HEK293 (cell line): ENCODE data around the gene SUPT4H1.

Experiments
- CTCF ChIA-PET: fragments of 350-600 bp; formaldehyde crosslinking; extraction: SDS; loops from one replicate; lab custom pipeline; 2021; ENCODE audit warnings: antibody characterized with exemption; lab: Yijun Ruan, JAX
- POLR2A ChIA-PET: fragments of 300-600 bp; formaldehyde crosslinking; extraction: SDS; loops from one replicate; lab custom pipeline; 2020; ENCODE audit warnings: antibody characterized with exemption, inconsistent platforms; lab: Yijun Ruan, JAX
- H3K27ac ChIP-seq: fragments of 200-500 bp; sonication (Bioruptor generic); 2 replicates; pipeline ENCODE4 v1.5.1; 2014; ENCODE audit warnings: low read depth, low read length, control low read depth, inconsistent platforms; ENCODE audit errors: extremely low read depth
- H3K36me3 ChIP-seq, 2 experiments: fragments of 200-500 bp in 1 of 2; sonication (Bioruptor generic) in 1 of 2; 1 replicate in 1 of 2; 2 replicates in 1 of 2; pipeline ENCODE4 v1.5.1; 2014 to 2017; ENCODE audit warnings: inconsistent platforms in 2 of 2, low read length in 2 of 2; ENCODE audit not compliant: control insufficient read depth in 2 of 2, insufficient read depth in 1 of 2
- H3K4me1 ChIP-seq: fragments of 200-500 bp; sonication (Bioruptor generic); 2 replicates; pipeline ENCODE4 v1.5.1; 2014; ENCODE audit warnings: mild to moderate bottlenecking, low read length, inconsistent platforms; ENCODE audit not compliant: control insufficient read depth, insufficient read depth
- H3K4me3 ChIP-seq: 2 replicates; pipeline ENCODE4 v1.5.1; 2011; ENCODE audit warnings: low read depth, mild to moderate bottlenecking, control low read depth, low read length, moderate library complexity
- H3K9me3 ChIP-seq: fragments of 200-500 bp; sonication (Bioruptor generic); 2 replicates; pipeline ENCODE4 v1.5.1; 2014; ENCODE audit warnings: low read depth, low read length, inconsistent platforms; ENCODE audit not compliant: control insufficient read depth, insufficient read depth
- EGR2 ChIP-seq: fragments of 450-650 bp; formaldehyde crosslinking; IDR thresholded peaks from 2 replicates; pipeline ENCODE4 v1.5.1; 2016; ENCODE audit warnings: low read depth, missing biosample characterization, missing genetic modification characterization
- GLIS2 ChIP-seq: fragments of 450-650 bp; formaldehyde crosslinking; IDR thresholded peaks from 2 replicates; pipeline ENCODE4 v1.5.1; 2016; ENCODE audit warnings: missing biosample characterization, missing genetic modification characterization
- HOXC10 ChIP-seq: sonication (generic); formaldehyde crosslinking; IDR thresholded peaks from 2 replicates; pipeline ENCODE4 v1.8.1; 2023; ENCODE audit warnings: mild to moderate bottlenecking, missing genetic modification reagents
- ZBTB17 ChIP-seq: fragments of 450-650 bp; formaldehyde crosslinking; IDR thresholded peaks from 2 replicates; pipeline ENCODE4 v1.5.1; 2016; ENCODE audit warnings: missing biosample characterization, missing genetic modification characterization
- ZBTB20 ChIP-seq: fragments of 450-650 bp; formaldehyde crosslinking; IDR thresholded peaks from 2 replicates; pipeline ENCODE4 v1.5.1; 2016; ENCODE audit warnings: missing biosample characterization, missing genetic modification characterization
- ZBTB8A ChIP-seq: fragments of 450-650 bp; formaldehyde crosslinking; IDR thresholded peaks from 2 replicates; pipeline ENCODE4 v1.5.1; 2016; ENCODE audit warnings: missing biosample characterization, missing genetic modification characterization
- ZFHX2 ChIP-seq: fragments of 450-650 bp; formaldehyde crosslinking; conservative IDR thresholded peaks from 2 replicates; pipeline ENCODE4 v1.5.1; 2016; ENCODE audit warnings: missing biosample characterization, missing genetic modification characterization
- ZNF155 ChIP-seq: fragments of 450-650 bp; formaldehyde crosslinking; IDR thresholded peaks from 2 replicates; pipeline ENCODE4 v1.5.1; 2016; ENCODE audit warnings: missing biosample characterization, missing genetic modification characterization
- ZNF2 ChIP-seq: fragments of 450-650 bp; formaldehyde crosslinking; IDR thresholded peaks from 2 replicates; pipeline ENCODE4 v1.5.1; 2016; ENCODE audit warnings: missing biosample characterization, missing genetic modification characterization
- ZNF221 ChIP-seq: fragments of 450-650 bp; formaldehyde crosslinking; IDR thresholded peaks from 2 replicates; pipeline ENCODE4 v1.5.1; 2017; ENCODE audit warnings: missing biosample characterization, missing genetic modification characterization, borderline replicate concordance
- ZNF335 ChIP-seq: fragments of 450-650 bp; formaldehyde crosslinking; conservative IDR thresholded peaks from 2 replicates; pipeline ENCODE4 v1.5.1; 2016; ENCODE audit warnings: missing biosample characterization, missing genetic modification characterization
- ZNF350 ChIP-seq: fragments of 450-650 bp; formaldehyde crosslinking; IDR thresholded peaks from 2 replicates; pipeline ENCODE4 v1.5.0; 2017; ENCODE audit warnings: missing biosample characterization, mild to moderate bottlenecking, missing genetic modification characterization
- ZNF404 ChIP-seq: fragments of 450-650 bp; formaldehyde crosslinking; IDR thresholded peaks from 2 replicates; pipeline ENCODE4 v1.5.1; 2017; ENCODE audit warnings: missing biosample characterization, missing genetic modification characterization
- ZSCAN30 ChIP-seq: fragments of 450-650 bp; IDR thresholded peaks from 2 replicates; pipeline ENCODE4 v1.5.1; 2018; ENCODE audit warnings: missing biosample characterization, mild to moderate bottlenecking, missing genetic modification characterization, moderate library complexity
- TF ChIP-seq, protein P1 (sequence below): sonication (generic); formaldehyde crosslinking; IDR thresholded peaks from 2 replicates; pipeline ENCODE4 v1.8.1; 2022; ENCODE audit warnings: mild to moderate bottlenecking, moderate library complexity, missing genetic modification reagents
- TF ChIP-seq, protein P2 (sequence below): fragments of 450-650 bp; formaldehyde crosslinking; IDR thresholded peaks from 2 replicates; pipeline ENCODE4 v1.5.1; 2017; ENCODE audit warnings: missing biosample characterization, missing genetic modification characterization
- TF ChIP-seq, protein P3 (sequence below): fragments of 450-650 bp; formaldehyde crosslinking; IDR thresholded peaks from 2 replicates; pipeline ENCODE4 v1.5.1; 2016; ENCODE audit warnings: missing biosample characterization, missing genetic modification characterization
- TF ChIP-seq, protein P4 (sequence below): fragments of 450-650 bp; formaldehyde crosslinking; IDR thresholded peaks from 2 replicates; pipeline ENCODE4 v1.5.1; 2016; ENCODE audit warnings: missing biosample characterization, missing genetic modification characterization
- TF ChIP-seq, protein P5 (sequence below): fragments of 450-650 bp; formaldehyde crosslinking; IDR thresholded peaks from 2 replicates; pipeline ENCODE4 v1.5.1; 2016; ENCODE audit warnings: missing biosample characterization, missing genetic modification characterization

The SUPT4H1 gene

DNA sequence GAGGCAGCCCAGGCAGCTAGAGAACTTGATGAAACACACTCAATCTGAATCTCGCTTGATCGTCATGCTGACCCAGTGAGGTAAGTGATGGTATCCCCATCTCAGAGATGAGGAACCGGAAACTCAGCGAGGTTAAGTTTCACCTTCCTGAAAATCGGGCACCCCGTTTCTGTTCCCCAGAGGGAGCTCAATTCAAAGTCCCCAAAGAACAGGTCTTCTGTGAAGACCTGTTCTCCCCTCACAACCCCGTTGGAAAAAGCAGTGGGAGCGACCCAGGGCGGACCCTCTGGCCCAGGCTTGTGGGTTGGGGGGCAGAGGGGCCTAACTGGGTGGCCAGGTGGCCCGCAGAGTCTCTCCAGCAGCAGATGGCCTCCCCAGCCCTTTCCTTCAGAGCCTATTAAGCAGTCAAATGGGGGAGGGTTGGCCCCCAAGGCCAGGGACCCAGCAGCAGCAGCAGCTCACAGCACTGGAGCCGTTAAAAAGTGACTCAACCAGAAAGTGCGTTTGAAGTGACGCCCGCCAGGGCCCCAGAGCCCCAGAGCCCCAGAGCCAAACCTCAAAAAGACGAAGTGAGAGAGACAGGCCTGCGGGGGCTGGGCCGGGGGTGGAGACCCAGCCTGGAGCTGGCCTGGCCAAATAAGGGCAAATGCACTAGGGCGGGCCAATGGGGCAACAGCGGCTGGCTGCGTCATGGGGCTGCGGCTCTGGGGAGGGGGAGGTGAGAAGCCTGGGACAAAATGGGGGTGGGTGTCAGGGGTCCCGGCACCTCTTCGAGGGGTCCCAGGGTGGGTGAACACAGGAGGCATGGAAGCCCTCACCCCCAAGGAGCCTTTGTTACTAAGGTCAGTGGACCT, 14.2 kb downstream of the SUPT4H1 start:
- TF ChIP-seq ZNF221 (no peak), HOXC10 (CRISPR knock-in tag) (no peak), ZNF335 (tag by site-specific recombination) (no peak), EGR2 (tag by site-specific recombination) (0 out of 2 replicates have a peak, but pooled peaks have one; percentile 15), ZNF350 (tag by site-specific recombination) (no peak), ZBTB8A (tag by site-specific recombination) (peak; percentile 60; the same call in 1 of the 2 replicates), ZBTB20 (peak; percentile 55; the same call in 1 of the 2 replicates), ZFHX2 (peak; percentile 70), ZBTB17 (tag by site-specific recombination) (0 out of 2 replicates have a peak, but pooled peaks have one; percentile 6), ZNF404 (tag by site-specific recombination) (no peak), ZNF155 (tag by site-specific recombination) (no peak), GLIS2 (tag by site-specific recombination) (0 out of 2 replicates have a peak, but pooled peaks have one; percentile 26), ZNF2 (tag by site-specific recombination) (no peak), ZSCAN30 (tag by site-specific recombination) (no peak)
- TF ChIP-seq, protein P1, sequence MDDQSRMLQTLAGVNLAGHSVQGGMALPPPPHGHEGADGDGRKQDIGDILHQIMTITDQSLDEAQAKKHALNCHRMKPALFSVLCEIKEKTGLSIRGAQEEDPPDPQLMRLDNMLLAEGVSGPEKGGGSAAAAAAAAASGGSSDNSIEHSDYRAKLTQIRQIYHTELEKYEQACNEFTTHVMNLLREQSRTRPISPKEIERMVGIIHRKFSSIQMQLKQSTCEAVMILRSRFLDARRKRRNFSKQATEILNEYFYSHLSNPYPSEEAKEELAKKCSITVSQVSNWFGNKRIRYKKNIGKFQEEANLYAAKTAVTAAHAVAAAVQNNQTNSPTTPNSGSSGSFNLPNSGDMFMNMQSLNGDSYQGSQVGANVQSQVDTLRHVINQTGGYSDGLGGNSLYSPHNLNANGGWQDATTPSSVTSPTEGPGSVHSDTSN (CRISPR knock-in tag): no peak
- TF ChIP-seq, protein P2, sequence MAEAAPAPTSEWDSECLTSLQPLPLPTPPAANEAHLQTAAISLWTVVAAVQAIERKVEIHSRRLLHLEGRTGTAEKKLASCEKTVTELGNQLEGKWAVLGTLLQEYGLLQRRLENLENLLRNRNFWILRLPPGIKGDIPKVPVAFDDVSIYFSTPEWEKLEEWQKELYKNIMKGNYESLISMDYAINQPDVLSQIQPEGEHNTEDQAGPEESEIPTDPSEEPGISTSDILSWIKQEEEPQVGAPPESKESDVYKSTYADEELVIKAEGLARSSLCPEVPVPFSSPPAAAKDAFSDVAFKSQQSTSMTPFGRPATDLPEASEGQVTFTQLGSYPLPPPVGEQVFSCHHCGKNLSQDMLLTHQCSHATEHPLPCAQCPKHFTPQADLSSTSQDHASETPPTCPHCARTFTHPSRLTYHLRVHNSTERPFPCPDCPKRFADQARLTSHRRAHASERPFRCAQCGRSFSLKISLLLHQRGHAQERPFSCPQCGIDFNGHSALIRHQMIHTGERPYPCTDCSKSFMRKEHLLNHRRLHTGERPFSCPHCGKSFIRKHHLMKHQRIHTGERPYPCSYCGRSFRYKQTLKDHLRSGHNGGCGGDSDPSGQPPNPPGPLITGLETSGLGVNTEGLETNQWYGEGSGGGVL (tag by site-specific recombination): no peak
- TF ChIP-seq, protein P3, sequence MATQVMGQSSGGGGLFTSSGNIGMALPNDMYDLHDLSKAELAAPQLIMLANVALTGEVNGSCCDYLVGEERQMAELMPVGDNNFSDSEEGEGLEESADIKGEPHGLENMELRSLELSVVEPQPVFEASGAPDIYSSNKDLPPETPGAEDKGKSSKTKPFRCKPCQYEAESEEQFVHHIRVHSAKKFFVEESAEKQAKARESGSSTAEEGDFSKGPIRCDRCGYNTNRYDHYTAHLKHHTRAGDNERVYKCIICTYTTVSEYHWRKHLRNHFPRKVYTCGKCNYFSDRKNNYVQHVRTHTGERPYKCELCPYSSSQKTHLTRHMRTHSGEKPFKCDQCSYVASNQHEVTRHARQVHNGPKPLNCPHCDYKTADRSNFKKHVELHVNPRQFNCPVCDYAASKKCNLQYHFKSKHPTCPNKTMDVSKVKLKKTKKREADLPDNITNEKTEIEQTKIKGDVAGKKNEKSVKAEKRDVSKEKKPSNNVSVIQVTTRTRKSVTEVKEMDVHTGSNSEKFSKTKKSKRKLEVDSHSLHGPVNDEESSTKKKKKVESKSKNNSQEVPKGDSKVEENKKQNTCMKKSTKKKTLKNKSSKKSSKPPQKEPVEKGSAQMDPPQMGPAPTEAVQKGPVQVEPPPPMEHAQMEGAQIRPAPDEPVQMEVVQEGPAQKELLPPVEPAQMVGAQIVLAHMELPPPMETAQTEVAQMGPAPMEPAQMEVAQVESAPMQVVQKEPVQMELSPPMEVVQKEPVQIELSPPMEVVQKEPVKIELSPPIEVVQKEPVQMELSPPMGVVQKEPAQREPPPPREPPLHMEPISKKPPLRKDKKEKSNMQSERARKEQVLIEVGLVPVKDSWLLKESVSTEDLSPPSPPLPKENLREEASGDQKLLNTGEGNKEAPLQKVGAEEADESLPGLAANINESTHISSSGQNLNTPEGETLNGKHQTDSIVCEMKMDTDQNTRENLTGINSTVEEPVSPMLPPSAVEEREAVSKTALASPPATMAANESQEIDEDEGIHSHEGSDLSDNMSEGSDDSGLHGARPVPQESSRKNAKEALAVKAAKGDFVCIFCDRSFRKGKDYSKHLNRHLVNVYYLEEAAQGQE (tag by site-specific recombination): no peak

DNA sequence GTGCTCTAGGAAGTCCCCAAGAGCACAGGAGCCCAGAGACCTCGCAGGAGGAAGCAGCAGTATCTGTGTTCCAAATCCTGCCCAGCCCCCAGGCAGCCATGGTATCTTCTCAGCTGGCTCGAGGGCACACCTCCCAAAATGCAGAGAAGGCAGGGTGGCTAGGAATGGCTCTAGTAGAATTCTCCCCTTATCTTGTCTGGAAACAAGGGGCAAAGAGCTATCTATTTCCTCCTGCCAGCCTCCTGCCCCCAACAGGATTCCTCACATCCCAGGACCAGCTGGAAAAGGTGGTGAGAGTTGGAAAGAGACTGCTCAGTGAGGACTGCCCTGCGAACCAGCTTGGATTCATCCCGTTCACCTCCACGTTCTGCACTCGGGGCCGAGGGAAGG, 14.8 kb downstream of the SUPT4H1 start:
- Histone ChIP-seq H3K4me1 (no peaks in the 10 kb centered on the region; the same call in 1 of the 2 replicates), H3K9me3 (no peaks in the 10 kb centered on the region), H3K36me3 (no peaks in the 10 kb centered on the region; a peak in 1 of 3 replicates), H3K4me3 (no peak overlapping the region), H3K27ac (no peak overlapping the region)
- ChIA-PET CTCF (interaction anchor here (0.6 to 2.4 kb wide), 5 partner anchors 15 to 120 kb away, joined by 3 to 10 read pairs (median 4); partner anchors contain the start of gene SUPT4H1), POLR2A (interaction anchor here (1.0 to 3.1 kb wide), 4 partner anchors 9 to 80 kb away, joined by 3 to 20 read pairs (median 10); partner anchors contain the start of genes RNF43 and SUPT4H1)
- TF ChIP-seq, protein P4, sequence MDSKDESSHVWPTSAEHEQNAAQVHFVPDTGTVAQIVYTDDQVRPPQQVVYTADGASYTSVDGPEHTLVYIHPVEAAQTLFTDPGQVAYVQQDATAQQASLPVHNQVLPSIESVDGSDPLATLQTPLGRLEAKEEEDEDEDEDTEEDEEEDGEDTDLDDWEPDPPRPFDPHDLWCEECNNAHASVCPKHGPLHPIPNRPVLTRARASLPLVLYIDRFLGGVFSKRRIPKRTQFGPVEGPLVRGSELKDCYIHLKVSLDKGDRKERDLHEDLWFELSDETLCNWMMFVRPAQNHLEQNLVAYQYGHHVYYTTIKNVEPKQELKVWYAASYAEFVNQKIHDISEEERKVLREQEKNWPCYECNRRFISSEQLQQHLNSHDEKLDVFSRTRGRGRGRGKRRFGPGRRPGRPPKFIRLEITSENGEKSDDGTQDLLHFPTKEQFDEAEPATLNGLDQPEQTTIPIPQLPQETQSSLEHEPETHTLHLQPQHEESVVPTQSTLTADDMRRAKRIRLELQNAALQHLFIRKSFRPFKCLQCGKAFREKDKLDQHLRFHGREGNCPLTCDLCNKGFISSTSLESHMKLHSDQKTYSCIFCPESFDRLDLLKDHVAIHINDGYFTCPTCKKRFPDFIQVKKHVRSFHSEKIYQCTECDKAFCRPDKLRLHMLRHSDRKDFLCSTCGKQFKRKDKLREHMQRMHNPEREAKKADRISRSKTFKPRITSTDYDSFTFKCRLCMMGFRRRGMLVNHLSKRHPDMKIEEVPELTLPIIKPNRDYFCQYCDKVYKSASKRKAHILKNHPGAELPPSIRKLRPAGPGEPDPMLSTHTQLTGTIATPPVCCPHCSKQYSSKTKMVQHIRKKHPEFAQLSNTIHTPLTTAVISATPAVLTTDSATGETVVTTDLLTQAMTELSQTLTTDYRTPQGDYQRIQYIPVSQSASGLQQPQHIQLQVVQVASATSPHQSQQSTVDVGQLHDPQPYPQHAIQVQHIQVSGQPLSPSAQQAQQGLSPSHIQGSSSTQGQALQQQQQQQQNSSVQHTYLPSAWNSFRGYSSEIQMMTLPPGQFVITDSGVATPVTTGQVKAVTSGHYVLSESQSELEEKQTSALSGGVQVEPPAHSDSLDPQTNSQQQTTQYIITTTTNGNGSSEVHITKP: peak; percentile 72
- TF ChIP-seq GLIS2 (tag by site-specific recombination): no peak
- TF ChIP-seq, protein P5, sequence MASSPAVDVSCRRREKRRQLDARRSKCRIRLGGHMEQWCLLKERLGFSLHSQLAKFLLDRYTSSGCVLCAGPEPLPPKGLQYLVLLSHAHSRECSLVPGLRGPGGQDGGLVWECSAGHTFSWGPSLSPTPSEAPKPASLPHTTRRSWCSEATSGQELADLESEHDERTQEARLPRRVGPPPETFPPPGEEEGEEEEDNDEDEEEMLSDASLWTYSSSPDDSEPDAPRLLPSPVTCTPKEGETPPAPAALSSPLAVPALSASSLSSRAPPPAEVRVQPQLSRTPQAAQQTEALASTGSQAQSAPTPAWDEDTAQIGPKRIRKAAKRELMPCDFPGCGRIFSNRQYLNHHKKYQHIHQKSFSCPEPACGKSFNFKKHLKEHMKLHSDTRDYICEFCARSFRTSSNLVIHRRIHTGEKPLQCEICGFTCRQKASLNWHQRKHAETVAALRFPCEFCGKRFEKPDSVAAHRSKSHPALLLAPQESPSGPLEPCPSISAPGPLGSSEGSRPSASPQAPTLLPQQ (tag by site-specific recombination): no peak

More for the DNA sequence above, 14.2 kb downstream of the SUPT4H1 start:
- Histone ChIP-seq H3K27ac (no peak overlapping the region), H3K4me1 (no peaks in the 10 kb centered on the region; the same call in 1 of the 2 replicates), H3K4me3 (no peak overlapping the region), H3K9me3 (no peaks in the 10 kb centered on the region), H3K36me3 (no peaks in the 10 kb centered on the region; a peak in 1 of 3 replicates)
- ChIA-PET CTCF (interaction anchor here (0.6 to 2.4 kb wide), 4 partner anchors 14 to 302 kb away, joined by 3 to 10 read pairs (median 6); partner anchors contain the start of gene SUPT4H1), POLR2A (interaction anchor here (1.0 to 3.1 kb wide), 4 partner anchors 9 to 80 kb away, joined by 3 to 20 read pairs (median 10); partner anchors contain the start of genes RNF43 and SUPT4H1)
